Measurements from ENCODE around the gene GABPA. TPM values are rescaled to one million over a fixed set of nuclear protein-coding genes. Genes with fewer than 3 reads are reported as not detected.

GABPA gene
- total and polyA plus RNA-seq, 2 of the 13 experiments (the other 11 are each of a cell fraction or from before 2014, with no cell fraction given) = 7.4 to 13.2 TPM

DNA sequence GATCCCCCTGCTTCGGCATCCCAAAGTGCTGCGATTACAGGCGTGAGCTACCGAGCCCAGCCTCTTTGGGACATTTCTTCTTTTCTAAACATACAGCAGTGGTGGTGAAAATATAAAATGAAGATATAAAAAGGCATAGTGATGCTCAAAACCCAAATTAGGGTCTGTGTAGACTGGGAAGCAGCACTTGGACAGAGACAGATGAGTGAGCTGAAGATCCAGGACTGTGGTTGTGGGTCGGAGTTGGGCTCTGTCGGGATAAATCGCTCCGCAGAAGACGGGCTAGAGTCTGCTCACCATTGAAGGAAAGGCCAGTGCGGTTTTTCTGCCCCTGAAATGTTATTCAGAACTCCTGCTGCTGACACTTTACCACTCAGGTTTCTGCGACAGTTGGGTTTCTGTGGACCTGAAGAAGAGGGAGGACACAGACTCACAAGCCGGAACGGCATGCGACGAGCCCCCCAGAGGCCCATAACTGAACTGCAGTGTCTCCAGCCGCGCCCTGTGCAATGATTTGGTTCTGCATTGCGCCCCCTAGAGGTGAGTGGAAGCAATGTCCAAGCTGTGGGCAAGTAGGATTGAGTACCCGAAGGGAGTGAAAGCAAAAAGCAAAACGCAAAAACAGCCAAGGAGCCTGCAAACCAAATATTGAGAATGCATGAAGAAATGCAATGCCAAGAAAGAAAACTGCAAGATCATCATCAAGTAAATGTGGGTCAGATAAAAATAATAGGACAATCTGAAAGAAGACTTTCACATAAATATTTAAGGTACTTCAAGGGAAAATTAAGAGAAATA is 66.6 kb downstream of the GABPA start (continued):
- TF ChIP-seq MED8 (CRISPR knock-in tag; IDR thresholded peaks at IDR 0.05; ENCODE audit: insufficient replicate concordance) (no peak), ZNF740 (CRISPR knock-in tag; IDR thresholded peaks at IDR 0.05) (no peak), LCORL (IDR thresholded peaks at IDR 0.05) (no peak), LCORL (CRISPR knock-in tag; IDR thresholded peaks at IDR 0.05) (no peak), PCBP1 (IDR thresholded peaks at IDR 0.05; ENCODE audit: borderline replicate concordance, low read depth, low read length) (no peak), MXD1 (CRISPR knock-in tag; IDR thresholded peaks at IDR 0.05) (no peak), ZBTB8A (CRISPR knock-in tag; IDR thresholded peaks at IDR 0.05; ENCODE audit: borderline replicate concordance, low read depth) (no peak), ZNF383 (CRISPR knock-in tag; IDR thresholded peaks at IDR 0.05; ENCODE audit: borderline replicate concordance) (no peak), EZH2 (conservative IDR thresholded peaks at IDR 0.05; ENCODE audit: low read depth, low read length) (no peak), TFDP2 (CRISPR knock-in tag; IDR thresholded peaks at IDR 0.05) (peak; percentile 25; the same call in 1 of the 2 replicates), ZNF225 (CRISPR knock-in tag; IDR thresholded peaks at IDR 0.05) (no peak), HNRNPH1 (optimal IDR thresholded peaks at IDR 0.05; ENCODE audit: low read depth, low read length) (no peak), ZNF251 (CRISPR knock-in tag; IDR thresholded peaks at IDR 0.05) (no peak), MXD4 (CRISPR knock-in tag; IDR thresholded peaks at IDR 0.05) (no peak), GABPA (IDR thresholded peaks at IDR 0.05; ENCODE audit: low read depth, low read length) (no peak), GABPA (CRISPR knock-in tag; IDR thresholded peaks at IDR 0.05; ENCODE audit: low read depth) (peak; percentile 32; the same call in 1 of the 2 replicates), REL (CRISPR knock-in tag; conservative IDR thresholded peaks at IDR 0.05) (no peak), ZBTB20 (CRISPR knock-in tag; IDR thresholded peaks at IDR 0.05; ENCODE audit: borderline replicate concordance, low read depth) (no peak), CENPBD1 (CRISPR knock-in tag; IDR thresholded peaks at IDR 0.05; ENCODE audit: borderline replicate concordance, low read depth) (no peak), ZNF333 (CRISPR knock-in tag; IDR thresholded peaks at IDR 0.05; ENCODE audit: borderline replicate concordance) (no peak), ZKSCAN1 (IDR thresholded peaks at IDR 0.05; ENCODE audit: low read length) (no peak), GFI1 (CRISPR knock-in tag; IDR thresholded peaks at IDR 0.05; ENCODE audit: borderline replicate concordance) (no peak), GATAD2A (CRISPR knock-in tag; IDR thresholded peaks at IDR 0.05) (0 out of 2 replicates have a peak, but pooled peaks have one; percentile 29), ZNF644 (CRISPR knock-in tag; IDR thresholded peaks at IDR 0.05; ENCODE audit: low read depth) (no peak), RFX1 (IDR thresholded peaks at IDR 0.05) (no peak), YY1 (IDR thresholded peaks at IDR 0.05; ENCODE audit: insufficient read depth, insufficient replicate concordance, low read depth, low read length) (peak; percentile 34), ZNF619 (CRISPR knock-in tag; IDR thresholded peaks at IDR 0.05) (no peak)
- TF ChIP-seq, protein P1, sequence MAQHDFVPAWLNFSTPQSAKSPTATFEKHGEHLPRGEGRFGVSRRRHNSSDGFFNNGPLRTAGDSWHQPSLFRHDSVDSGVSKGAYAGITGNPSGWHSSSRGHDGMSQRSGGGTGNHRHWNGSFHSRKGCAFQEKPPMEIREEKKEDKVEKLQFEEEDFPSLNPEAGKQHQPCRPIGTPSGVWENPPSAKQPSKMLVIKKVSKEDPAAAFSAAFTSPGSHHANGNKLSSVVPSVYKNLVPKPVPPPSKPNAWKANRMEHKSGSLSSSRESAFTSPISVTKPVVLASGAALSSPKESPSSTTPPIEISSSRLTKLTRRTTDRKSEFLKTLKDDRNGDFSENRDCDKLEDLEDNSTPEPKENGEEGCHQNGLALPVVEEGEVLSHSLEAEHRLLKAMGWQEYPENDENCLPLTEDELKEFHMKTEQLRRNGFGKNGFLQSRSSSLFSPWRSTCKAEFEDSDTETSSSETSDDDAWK (CRISPR knock-in tag; IDR thresholded peaks at IDR 0.05) = no peak
- TF ChIP-seq, protein P2, sequence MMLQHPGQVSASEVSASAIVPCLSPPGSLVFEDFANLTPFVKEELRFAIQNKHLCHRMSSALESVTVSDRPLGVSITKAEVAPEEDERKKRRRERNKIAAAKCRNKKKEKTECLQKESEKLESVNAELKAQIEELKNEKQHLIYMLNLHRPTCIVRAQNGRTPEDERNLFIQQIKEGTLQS (CRISPR knock-in tag; IDR thresholded peaks at IDR 0.05) = no peak
